ENCODE results near the gene AK9.

AK9 gene

DNA sequence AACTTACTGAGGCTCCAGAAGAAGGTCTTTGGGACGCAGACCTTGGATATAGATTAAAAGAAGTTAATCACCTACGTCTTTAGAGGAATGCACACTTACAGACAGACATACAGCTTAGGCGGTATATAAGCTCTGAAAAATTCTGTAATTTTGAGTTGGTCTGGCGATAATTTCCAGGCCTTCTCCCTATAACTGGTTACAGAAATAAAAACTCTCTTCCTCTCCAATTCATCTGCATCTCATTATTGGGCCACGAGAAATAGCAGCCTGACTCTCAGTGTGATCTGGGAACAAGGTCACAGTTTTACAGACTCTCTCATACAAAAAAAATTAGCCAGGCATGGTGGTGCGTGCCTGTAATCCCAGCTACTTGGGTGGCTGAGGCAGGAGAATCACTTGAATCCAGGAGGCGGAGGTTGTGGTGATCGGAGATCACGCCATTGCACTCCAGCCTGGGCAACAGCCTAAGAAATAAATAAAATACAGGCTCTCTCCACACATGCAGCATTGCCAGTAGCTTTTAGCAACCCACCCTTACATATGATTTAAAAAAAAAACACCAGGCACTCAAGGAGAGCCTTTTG is 212.7 kb downstream of the AK9 start:
- Histone ChIP-seq H3K27me3 (replicated peaks; ENCODE audit: control insufficient read depth, insufficient read depth, low read length) (no peaks in the 10 kb centered on the region), H3K9ac (ENCODE audit: low read length) (peak overlapping the region; percentile 75), H3K9me3 (ENCODE audit: control insufficient read depth, low read length) (no peaks in the 10 kb centered on the region), H3K4me3 (ENCODE audit: low read length) (peak overlapping the region; percentile 71), H3K4me1 (ENCODE audit: control insufficient read depth, insufficient read depth, low read length) (peaks cover 49% of the 10 kb centered on the region), H3K36me3 (ENCODE audit: control insufficient read depth, insufficient read depth, low read length, severe bottlenecking) (peaks cover 55% of the 10 kb centered on the region)
- no peak for DNase-seq (ENCODE audit: low read depth)

GRCh38 chr6:109477725-109478124 is 213.3 kb downstream of the AK9 start:
- peak overlapping the region; percentile 75 for H3K9ac ChIP-seq (ENCODE audit: low read length)
- peaks cover 61% of the 10 kb centered on the region for H3K36me3 ChIP-seq (ENCODE audit: control insufficient read depth, insufficient read depth, low read length, severe bottlenecking)
- no peak for DNase-seq (ENCODE audit: low read depth)
- peaks cover 49% of the 10 kb centered on the region for H3K4me1 ChIP-seq (ENCODE audit: control insufficient read depth, insufficient read depth, low read length)
- no peaks in the 10 kb centered on the region for H3K9me3 ChIP-seq (ENCODE audit: control insufficient read depth, low read length)
- H3K27me3 ChIP-seq (replicated peaks; ENCODE audit: control insufficient read depth, insufficient read depth, low read length), result no peaks in the 10 kb centered on the region
- H3K4me3 ChIP-seq (ENCODE audit: low read length), result peak overlapping the region; percentile 71

GRCh38 chr6:109477184-109477583 is 213.8 kb downstream of the AK9 start:
- H3K4me3 ChIP-seq (ENCODE audit: low read length), result peak overlapping the region; percentile 71
- H3K27me3 ChIP-seq (replicated peaks; ENCODE audit: control insufficient read depth, insufficient read depth, low read length), result no peaks in the 10 kb centered on the region
- H3K4me1 ChIP-seq (ENCODE audit: control insufficient read depth, insufficient read depth, low read length), result peaks cover 49% of the 10 kb centered on the region
- H3K9ac ChIP-seq (ENCODE audit: low read length), result no peak overlapping the region
- no peaks in the 10 kb centered on the region for H3K9me3 ChIP-seq (ENCODE audit: control insufficient read depth, low read length)
- peaks cover 66% of the 10 kb centered on the region for H3K36me3 ChIP-seq (ENCODE audit: control insufficient read depth, insufficient read depth, low read length, severe bottlenecking)
- DNase-seq (ENCODE audit: low read depth), result no peak

GRCh38 chr6:109475625-109476024 is 215.4 kb downstream of the AK9 start:
- no peaks in the 10 kb centered on the region for H3K9me3 ChIP-seq (ENCODE audit: control insufficient read depth, low read length)
- no peaks in the 10 kb centered on the region for H3K27me3 ChIP-seq (replicated peaks; ENCODE audit: control insufficient read depth, insufficient read depth, low read length)
- H3K36me3 ChIP-seq (ENCODE audit: control insufficient read depth, insufficient read depth, low read length, severe bottlenecking), result peaks cover 68% of the 10 kb centered on the region
- no peak for DNase-seq (ENCODE audit: low read depth)
- no peak overlapping the region for H3K9ac ChIP-seq (ENCODE audit: low read length)
- H3K4me3 ChIP-seq (ENCODE audit: low read length), result no peak overlapping the region
- H3K4me1 ChIP-seq (ENCODE audit: control insufficient read depth, insufficient read depth, low read length), result peaks cover 34% of the 10 kb centered on the region

DNA sequence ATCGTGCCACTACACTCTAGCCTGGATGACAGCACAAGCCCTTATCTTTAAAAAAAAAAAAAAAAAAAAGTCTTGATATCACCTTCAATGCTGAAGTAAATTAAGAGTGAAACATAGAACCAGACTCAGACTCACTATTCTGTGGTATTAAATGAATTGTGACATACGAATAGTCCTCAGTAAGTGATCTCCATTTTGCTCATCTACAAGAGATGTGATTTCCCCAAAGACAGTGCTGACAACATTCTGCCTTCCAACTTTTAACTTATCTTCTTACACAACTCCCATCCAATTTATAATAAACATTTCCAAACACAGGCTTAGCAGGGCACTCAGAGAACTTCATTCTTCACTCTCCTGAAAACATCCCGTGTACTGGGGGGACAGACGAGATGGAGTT is 216.0 kb downstream of the AK9 start:
- no peak overlapping the region for H3K9ac ChIP-seq (ENCODE audit: low read length)
- no peak for DNase-seq (ENCODE audit: low read depth)
- H3K36me3 ChIP-seq (ENCODE audit: control insufficient read depth, insufficient read depth, low read length, severe bottlenecking), result peaks cover 71% of the 10 kb centered on the region
- H3K9me3 ChIP-seq (ENCODE audit: control insufficient read depth, low read length), result no peaks in the 10 kb centered on the region
- peaks cover 29% of the 10 kb centered on the region for H3K4me1 ChIP-seq (ENCODE audit: control insufficient read depth, insufficient read depth, low read length)
- H3K27me3 ChIP-seq (replicated peaks; ENCODE audit: control insufficient read depth, insufficient read depth, low read length), result no peaks in the 10 kb centered on the region
- H3K4me3 ChIP-seq (ENCODE audit: low read length), result no peak overlapping the region

DNA sequence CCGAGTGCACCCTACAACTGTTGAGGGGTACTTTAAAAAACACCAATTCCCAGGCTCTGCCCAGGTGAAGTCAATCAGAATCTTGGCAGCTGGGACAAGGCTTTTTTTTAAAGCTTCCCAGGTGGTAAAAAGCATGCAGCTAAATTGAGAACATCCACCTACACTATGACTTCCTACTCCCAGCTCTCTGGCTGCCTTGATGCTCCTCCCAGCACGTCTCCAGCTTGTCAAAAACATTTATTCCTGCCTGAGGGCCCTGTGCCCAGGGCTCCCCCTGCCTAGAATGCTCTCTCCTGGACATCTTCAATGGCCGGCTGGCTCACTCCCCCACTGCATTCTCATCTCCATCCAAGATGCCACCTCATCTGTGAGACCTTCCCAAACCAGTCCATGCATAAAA is 217.9 kb downstream of the AK9 start:
- Histone ChIP-seq H3K4me1 (ENCODE audit: control insufficient read depth, insufficient read depth, low read length) (peaks cover 14% of the 10 kb centered on the region), H3K36me3 (ENCODE audit: control insufficient read depth, insufficient read depth, low read length, severe bottlenecking) (peaks cover 89% of the 10 kb centered on the region), H3K27me3 (replicated peaks; ENCODE audit: control insufficient read depth, insufficient read depth, low read length) (no peaks in the 10 kb centered on the region), H3K9me3 (ENCODE audit: control insufficient read depth, low read length) (no peaks in the 10 kb centered on the region), H3K9ac (ENCODE audit: low read length) (no peak overlapping the region), H3K4me3 (ENCODE audit: low read length) (no peak overlapping the region)
- no peak for DNase-seq (ENCODE audit: low read depth)

GRCh38 chr6:109472132-109472995 is 218.6 kb downstream of the AK9 start:
- DNase-seq (ENCODE audit: low read depth), result no peak
- Histone ChIP-seq H3K9ac (ENCODE audit: low read length) (no peak overlapping the region), H3K4me3 (ENCODE audit: low read length) (no peak overlapping the region), H3K36me3 (ENCODE audit: control insufficient read depth, insufficient read depth, low read length, severe bottlenecking) (peaks cover 93% of the 10 kb centered on the region), H3K27me3 (replicated peaks; ENCODE audit: control insufficient read depth, insufficient read depth, low read length) (no peaks in the 10 kb centered on the region), H3K4me1 (ENCODE audit: control insufficient read depth, insufficient read depth, low read length) (peaks cover 6% of the 10 kb centered on the region), H3K9me3 (ENCODE audit: control insufficient read depth, low read length) (no peaks in the 10 kb centered on the region)

- H3K9ac ChIP-seq (ENCODE audit: low read length), result no peak overlapping the region
- DNase-seq (ENCODE audit: low read depth), result no peak
- no peaks in the 10 kb centered on the region for H3K4me1 ChIP-seq (ENCODE audit: control insufficient read depth, insufficient read depth, low read length)
- H3K27me3 ChIP-seq (replicated peaks; ENCODE audit: control insufficient read depth, insufficient read depth, low read length), result no peaks in the 10 kb centered on the region
- H3K4me3 ChIP-seq (ENCODE audit: low read length), result no peak overlapping the region
- H3K36me3 ChIP-seq (ENCODE audit: control insufficient read depth, insufficient read depth, low read length, severe bottlenecking), result peaks cover 98% of the 10 kb centered on the region
- H3K9me3 ChIP-seq (ENCODE audit: control insufficient read depth, low read length), result no peaks in the 10 kb centered on the region
Observed at GRCh38 chr6:109471105-109471810, 219.7 kb downstream of the AK9 start.

DNA sequence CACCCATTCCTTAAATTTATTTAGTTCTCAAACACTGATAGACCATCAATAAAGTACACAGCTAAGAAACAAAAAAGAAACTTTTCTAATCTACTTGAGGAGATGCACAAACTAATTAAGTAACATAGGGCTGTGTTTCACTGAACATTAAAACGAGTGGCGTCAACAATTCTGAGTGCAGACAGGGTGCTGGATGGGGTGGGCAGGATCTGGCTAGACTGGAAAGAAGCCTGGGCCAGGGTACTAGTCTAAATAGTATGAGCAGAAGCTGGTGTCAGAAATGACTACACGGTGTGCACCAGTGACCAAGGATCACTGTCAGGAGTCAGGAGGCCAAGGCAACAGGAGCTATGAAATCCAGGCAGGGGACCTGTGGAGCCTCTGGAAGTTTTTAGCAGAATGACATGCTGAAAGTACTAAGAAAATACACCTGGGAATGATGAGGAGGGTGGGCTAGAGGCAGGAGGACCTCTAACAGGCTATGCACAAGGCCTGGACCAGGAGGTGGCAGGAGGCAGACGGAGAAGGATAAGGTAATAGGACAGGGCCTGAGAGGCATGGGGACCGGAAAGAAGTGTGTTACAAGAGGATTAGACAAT is 221.3 kb downstream of the AK9 start:
- H3K36me3 ChIP-seq (ENCODE audit: control insufficient read depth, insufficient read depth, low read length, severe bottlenecking), result peaks cover 98% of the 10 kb centered on the region
- DNase-seq (ENCODE audit: low read depth), result no peak

DNA sequence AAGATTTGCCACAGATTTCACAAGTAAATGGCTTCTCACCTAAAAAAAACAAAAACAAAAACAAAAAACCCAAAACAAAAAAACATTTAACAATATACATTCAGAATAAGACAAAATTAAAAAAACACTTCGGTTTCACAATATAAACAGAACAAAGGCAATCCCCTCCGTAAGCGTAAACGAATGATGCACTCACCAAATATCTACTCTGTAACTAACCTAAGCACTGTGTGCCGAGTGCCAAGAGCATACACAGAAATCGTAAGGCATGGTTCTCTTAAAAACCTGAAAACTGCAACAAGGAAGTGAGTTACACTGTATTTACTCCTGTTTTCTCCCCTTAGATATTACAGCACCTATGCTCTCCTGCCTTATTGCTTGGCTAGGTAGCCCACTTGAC is 223.3 kb downstream of the AK9 start:
- no peaks in the 10 kb centered on the region for H3K27me3 ChIP-seq (replicated peaks; ENCODE audit: control insufficient read depth, insufficient read depth, low read length)
- DNase-seq (ENCODE audit: low read depth), result no peak
- H3K4me1 ChIP-seq (ENCODE audit: control insufficient read depth, insufficient read depth, low read length), result no peaks in the 10 kb centered on the region
- no peaks in the 10 kb centered on the region for H3K9me3 ChIP-seq (ENCODE audit: control insufficient read depth, low read length)
- H3K4me3 ChIP-seq (ENCODE audit: low read length), result no peak overlapping the region
- peaks cover 98% of the 10 kb centered on the region for H3K36me3 ChIP-seq (ENCODE audit: control insufficient read depth, insufficient read depth, low read length, severe bottlenecking)
- H3K9ac ChIP-seq (ENCODE audit: low read length), result no peak overlapping the region

More for the DNA sequence above, 221.3 kb downstream of the AK9 start:
- Histone ChIP-seq H3K9me3 (ENCODE audit: control insufficient read depth, low read length) (no peaks in the 10 kb centered on the region), H3K9ac (ENCODE audit: low read length) (no peak overlapping the region), H3K27me3 (replicated peaks; ENCODE audit: control insufficient read depth, insufficient read depth, low read length) (no peaks in the 10 kb centered on the region), H3K4me1 (ENCODE audit: control insufficient read depth, insufficient read depth, low read length) (no peaks in the 10 kb centered on the region), H3K4me3 (ENCODE audit: low read length) (no peak overlapping the region)
